ENCODE measurements around the gene PYGM. TPM values are rescaled to one million over a fixed set of nuclear protein-coding genes. Genes with fewer than 3 reads are reported as not detected.
A peak's percentile ranks its signal among the peaks of the same experiment; 100 is the strongest.

PYGM gene
- total RNA-seq, 1 donor from 2014 or later, result 0.34 TPM

GRCh38 chr11:64767344-64768299, 7.8 kb upstream of the PYGM start:
- DNase-seq, result peak; percentile 89

GRCh38 chr11:64766881-64767280, 7.1 kb upstream of the PYGM start:
- DNase-seq, result no peak

GRCh38 chr11:64765851-64766665, 6.3 kb upstream of the PYGM start:
- DNase-seq, result no peak

GRCh38 chr11:64765291-64765850, 5.6 kb upstream of the PYGM start:
- no peak for DNase-seq

- no peak for DNase-seq
These were observed 5.0 kb upstream of the PYGM start for GRCh38 chr11:64764753-64765152.

GRCh38 chr11:64764040-64764611, 4.4 kb upstream of the PYGM start:
- DNase-seq, result no peak

- DNase-seq, result no peak
These were observed 3.8 kb upstream of the PYGM start for GRCh38 chr11:64763526-64764039.

- peak; percentile 86 for DNase-seq
These were observed 3.1 kb upstream of the PYGM start for GRCh38 chr11:64762674-64763525.

- no peak for DNase-seq
These were observed 2.5 kb upstream of the PYGM start for GRCh38 chr11:64762277-64762673.

GRCh38 chr11:64760759-64761420, 1.1 kb upstream of the PYGM start:
- no peak for DNase-seq

GRCh38 chr11:64759131-64759721, 548 bp downstream of the PYGM start:
- no peak for DNase-seq

- DNase-seq, result no peak
These were observed 1.3 kb downstream of the PYGM start for GRCh38 chr11:64758330-64759079.

GRCh38 chr11:64757549-64758329, 2.0 kb downstream of the PYGM start:
- no peak for DNase-seq

GRCh38 chr11:64755681-64756361, 4.0 kb downstream of the PYGM start:
- no peak for DNase-seq

- DNase-seq, result no peak
These were observed 4.7 kb downstream of the PYGM start for GRCh38 chr11:64754919-64755662.

- DNase-seq, result no peak
These were observed 5.5 kb downstream of the PYGM start for GRCh38 chr11:64754124-64754918.
